Kasumi-1 (cell line): ENCODE measurements around the gene INS.
A peak's percentile ranks its signal among the peaks of the same experiment; 100 is the strongest.
"Not testable (repeated sequence)": the region's sequence is repeated elsewhere in the genome, so short reads cannot be mapped to it uniquely, and the experiment has no call there.

Experiments
- DNase-seq, 2 experiments: peaks; one replicate each; lab custom pipeline; 2025; lab: John Stamatoyannopoulos, UW

INS gene

DNA sequence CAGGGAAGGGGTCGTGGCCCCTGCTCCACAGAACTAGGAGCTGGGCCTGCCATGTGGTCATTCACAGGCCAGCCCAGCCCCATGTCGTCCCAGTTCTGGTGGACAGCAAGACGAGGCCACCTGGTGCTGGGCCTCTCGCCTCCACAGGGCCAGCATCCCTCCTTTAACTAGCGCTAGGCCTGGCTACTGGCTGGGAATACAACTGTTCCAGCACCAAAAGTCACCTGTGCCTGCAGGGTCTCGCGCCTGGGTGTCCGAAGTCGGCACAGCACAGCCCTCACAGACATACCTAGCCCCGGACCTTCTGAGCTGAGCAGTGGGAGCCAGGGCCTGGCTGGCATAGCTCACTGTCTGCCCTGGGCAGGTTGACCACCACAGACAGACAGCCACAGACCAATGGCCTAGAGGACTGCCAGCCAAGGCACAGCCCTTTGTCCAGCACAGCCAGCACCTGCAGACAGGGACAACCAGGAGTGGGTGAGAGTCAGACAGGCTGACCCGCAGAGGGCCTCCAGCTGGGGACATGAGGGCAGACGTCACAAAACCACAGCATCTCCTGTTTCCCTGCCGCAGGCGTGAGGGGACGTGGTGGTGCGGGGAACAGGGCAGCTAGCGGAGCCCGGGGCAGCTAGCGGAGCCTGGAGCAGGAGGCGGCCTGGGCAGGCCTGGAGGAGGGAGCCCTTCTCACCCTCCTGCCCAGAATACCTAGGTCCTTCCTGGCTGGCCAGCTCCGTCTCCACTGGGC lies 37.8 kb upstream of the INS start:
- no peak for DNase-seq

- DNase-seq: no peak
Observed at GRCh38 chr11:2197771-2198520, 36.9 kb upstream of the INS start.

GRCh38 chr11:2196970-2197770 lies 36.2 kb upstream of the INS start:
- DNase-seq: peak; percentile 37 to 60

DNA sequence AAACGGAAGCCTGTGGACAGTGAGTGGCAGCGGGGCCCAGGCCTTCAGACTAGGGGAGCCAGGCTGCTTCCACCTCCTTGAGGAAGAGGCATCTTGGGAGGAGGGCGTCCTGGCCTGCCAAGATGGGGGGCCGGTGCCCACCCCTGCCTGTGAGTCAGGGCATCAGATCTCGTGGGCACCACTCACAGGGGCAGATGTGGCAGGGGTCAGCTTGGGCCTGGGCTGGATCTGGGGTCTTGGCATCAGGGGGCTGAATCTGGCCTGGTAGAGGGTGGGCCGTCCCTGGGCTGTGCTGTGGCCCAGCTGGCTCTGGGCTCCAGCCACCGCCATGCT lies 34.7 kb upstream of the INS start:
- no peak for DNase-seq

- peak; percentile 35 to 42 for DNase-seq
Observed at GRCh38 chr11:2194877-2195755, 34.1 kb upstream of the INS start.

GRCh38 chr11:2193888-2194595 lies 33.0 kb upstream of the INS start:
- DNase-seq: not testable (repeated sequence)

GRCh38 chr11:2193099-2193887 lies 32.3 kb upstream of the INS start:
- DNase-seq: no peak

GRCh38 chr11:2192435-2192834 lies 31.4 kb upstream of the INS start:
- no peak for DNase-seq

DNA sequence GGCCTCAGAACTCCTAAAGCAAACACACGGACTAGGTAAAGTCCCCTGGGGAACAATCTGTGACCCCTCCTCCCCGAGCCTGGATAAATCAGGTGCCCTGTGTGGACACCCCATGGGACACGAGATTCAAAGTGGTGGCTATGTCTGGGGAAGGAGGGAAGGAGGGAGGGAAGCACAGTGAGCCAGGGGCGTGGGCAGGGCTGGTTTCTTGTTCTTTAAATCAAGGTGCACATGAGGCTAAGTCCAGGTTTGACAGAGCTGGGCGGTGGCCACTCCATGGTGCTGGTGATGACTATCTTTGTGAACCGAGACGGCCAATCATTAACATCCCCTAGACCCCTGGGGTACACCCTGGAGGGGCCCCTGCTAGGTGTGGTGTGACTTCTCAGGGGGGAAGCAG lies 30.9 kb upstream of the INS start:
- no peak for DNase-seq

DNA sequence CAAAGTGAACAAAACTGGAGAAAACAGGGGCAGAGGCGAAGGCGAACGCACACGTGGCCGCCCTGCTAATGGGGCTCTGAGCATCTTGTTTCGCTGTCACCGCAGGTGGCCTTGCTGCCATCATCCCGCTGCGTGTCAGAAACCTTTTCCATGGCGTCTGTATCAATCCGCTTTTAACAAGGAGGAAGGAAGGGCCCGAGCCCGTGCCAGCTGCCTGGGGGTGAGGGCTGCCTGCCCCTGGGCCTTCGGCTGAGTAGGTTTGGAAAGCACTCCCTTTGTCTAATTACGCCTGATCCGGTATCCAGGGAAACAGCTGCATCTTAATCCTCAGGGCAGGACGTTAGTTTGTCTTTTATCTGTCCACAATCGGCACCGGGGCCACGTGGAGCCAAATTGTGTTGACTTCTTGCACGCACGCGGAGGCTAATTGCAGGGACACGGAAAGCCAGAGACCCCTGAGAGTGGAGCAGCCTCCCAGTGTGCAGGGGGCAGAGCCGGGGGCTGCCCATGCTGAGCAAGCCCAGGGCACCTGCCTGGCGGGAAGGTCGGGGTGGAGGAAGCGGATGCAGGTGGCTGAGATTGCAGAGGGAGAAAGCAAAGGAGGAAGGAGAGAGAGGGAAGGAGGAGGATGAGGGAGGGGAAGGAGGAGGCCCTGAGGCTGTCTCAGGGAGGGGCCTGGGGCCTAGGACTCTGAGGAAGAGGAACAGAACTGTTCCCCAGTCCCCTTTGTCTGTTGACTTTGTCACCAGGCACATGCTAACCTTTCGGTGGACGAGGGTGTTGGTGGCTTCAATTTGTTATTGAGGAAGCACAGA lies 29.9 kb upstream of the INS start:
- DNase-seq: peak; percentile 27 to 32

DNA sequence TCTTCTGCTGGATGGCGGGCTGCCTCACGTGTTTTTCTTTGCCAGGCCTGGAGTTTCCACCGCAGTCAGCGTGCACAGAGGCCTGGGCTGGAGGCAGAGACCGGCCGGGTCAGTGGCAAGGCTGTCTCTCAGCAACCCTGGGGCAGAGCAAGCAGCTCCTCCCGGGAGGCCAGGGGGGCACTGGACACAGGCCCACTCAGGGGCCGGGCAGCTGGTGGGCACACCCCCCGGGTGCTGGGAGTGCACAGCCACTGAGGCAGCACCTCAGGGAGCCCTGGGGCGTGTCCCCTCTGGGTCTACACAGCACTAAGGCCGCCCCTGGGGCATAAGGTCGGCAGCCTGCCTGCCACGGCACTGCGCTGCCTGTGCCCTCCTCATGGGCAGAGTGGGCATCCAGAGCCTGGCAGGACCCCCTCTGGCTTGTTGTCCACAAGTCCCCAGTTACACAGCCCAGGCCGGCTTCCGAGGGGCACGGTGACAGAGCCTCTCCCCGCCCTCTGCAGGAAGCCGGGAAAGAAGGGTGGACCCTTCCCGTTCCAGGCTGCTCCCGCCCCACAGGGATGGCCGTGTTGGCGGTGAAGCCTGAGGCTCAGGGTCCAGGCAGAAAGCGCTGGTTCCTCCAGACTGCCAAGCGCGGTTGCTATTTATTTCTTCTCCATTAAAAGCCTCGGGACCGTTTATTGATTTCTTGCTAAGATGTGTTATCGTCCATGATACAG lies 29.1 kb upstream of the INS start:
- no peak for DNase-seq

DNA sequence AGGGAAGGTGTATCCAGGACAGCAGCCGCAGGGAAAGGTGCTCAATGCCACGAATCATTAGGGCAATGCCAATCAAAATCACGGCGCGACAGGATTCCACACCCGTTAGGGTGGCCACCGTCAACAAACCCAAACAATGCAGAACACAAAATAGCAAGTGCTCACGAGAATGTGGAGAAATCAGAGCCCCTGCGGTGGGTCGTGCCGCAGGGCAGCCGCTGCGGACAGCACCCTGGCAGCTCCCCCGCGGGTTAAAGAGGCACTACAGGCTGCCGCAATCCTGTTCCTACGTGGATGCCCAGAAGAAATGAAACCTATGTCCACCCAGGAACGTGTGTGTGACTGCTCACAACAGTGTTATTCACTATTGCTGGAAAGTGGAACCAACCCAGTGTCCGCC lies 27.7 kb upstream of the INS start:
- no peak for DNase-seq

DNA sequence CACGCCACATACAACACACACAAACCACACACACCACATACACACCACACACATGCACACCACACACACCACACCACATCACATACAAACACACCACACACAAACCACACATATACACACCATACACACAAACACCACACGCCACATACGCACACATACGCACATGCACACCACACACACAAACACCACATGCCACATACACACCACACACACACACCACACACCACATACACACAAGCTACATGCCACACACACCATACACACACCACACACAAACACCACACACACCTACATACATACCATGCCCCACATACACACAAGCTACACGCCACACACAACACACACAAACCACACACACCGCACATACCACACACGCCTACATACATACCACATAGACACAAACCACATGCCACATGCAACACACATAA lies 26.3 kb upstream of the INS start:
- no peak for DNase-seq

DNA sequence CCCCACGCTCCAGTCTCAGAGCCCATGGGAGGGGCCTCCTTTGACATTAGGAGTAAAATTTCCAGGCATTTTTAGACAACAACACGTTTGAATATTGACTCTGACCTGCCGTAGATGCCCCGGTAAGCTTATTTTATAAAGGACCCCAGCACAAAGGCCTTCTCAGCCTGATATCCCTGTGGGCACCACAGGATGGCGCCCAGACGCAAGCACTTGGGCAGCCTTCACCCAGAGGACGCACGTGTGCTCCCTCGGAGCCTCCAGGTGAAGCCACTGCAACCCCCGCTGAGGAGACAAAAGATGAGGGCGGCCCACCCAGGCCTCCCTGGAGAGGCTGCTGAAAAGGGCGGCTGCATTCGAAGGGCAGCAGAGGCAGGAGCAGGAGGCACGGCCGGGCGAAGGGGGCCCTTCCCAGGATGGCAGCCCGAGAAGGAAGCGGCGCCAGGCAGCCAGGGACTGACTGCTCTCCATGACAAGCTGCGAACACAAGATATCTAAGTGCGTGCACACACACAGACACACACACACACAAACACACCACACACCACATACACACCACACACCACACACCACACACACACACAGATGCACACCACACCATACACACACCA lies 25.8 kb upstream of the INS start:
- DNase-seq: peak; percentile 64 to 65

DNA sequence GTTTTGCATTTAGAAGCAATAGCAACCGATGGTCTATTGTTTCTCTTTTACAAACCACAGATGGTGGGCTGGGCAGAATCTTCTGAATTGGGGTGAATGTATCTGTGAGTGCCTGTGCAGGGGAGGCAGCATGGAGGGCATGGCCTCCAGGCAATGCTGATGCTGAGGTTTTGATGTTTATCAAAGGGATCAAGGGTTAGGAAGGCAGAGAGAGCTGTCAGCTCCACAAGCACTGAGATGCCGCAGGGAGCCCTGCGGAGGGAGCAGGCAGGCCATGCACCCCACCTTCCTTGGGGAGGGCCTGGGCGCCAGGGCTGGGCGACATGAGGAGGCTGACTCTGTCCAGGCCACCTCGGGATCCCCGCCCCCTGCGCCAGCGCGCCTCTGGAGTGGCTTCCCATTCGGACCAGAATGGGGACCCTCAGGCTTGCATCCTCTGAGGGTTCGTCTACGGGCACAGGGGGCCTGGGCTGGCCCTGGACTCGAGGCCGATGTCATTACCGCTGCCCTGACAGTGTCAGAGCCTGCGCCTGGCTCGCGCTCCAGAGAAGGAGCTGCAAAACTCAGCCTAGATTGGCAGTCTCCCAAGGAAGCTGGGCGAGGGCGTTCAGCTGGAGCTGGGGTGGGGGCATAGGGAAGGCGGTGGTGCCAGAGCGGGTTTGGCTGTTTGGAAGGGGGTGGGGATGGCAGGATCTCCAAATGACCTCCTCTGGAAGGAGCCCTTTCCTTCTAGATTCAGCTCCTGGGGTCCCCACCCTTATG lies 24.5 kb upstream of the INS start:
- DNase-seq: no peak

- no peak for DNase-seq
Observed at GRCh38 chr11:2182692-2183474, 21.9 kb upstream of the INS start.

GRCh38 chr11:2182075-2182474 lies 21.1 kb upstream of the INS start:
- no peak for DNase-seq
